ENCODE measurements around the gene CA10. TPM values are rescaled to one million over a fixed set of nuclear protein-coding genes. Genes with fewer than 3 reads are reported as not detected.

The CA10 gene
- total RNA-seq, 2 donors from 2014 or later, result not detected

- no peaks in the 10 kb centered on the region for H3K4me1 Mint-ChIP-seq (ENCODE audit: low read depth in 2 of 2)
- H3K4me3 Mint-ChIP-seq, result no peak overlapping the region
- no peak overlapping the region for H3K27ac Mint-ChIP-seq
- DNase-seq (ENCODE audit: low spot score), result no peak
- H3K27me3 Mint-ChIP-seq, result peaks cover 11% of the 10 kb centered on the region in 2 donors
- H3K36me3 Mint-ChIP-seq, result no peaks in the 10 kb centered on the region
- H3K9me3 Mint-ChIP-seq, result no peaks in the 10 kb centered on the region
- no peak for ATAC-seq
Measured at GRCh38 chr17:51817117-51817516, 341.4 kb downstream of the CA10 start.

DNA sequence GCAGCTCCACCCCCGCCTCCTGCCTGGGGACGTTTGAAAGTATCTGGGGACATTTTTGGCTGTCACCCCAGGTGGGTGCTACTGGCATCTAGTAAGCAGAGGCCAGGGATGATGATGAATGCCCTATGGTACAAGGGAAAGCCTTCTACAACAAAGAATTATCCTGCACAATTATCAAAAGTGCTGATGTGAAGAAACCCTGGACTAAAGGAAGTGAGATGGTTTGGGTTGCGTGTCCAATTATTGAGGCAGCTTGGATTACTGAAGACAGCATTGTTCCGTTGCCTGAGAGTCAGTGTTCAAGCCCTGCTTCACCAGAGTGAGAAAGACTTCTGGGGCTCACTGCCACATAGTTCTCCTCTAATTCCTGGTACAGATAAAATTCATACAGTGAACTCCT, 343.4 kb downstream of the CA10 start:
- Mint-ChIP-seq H3K4me3 (no peak overlapping the region), H3K9me3 (no peaks in the 10 kb centered on the region), H3K27me3 (peaks cover 8 to 11% of the 10 kb centered on the region in 2 donors), H3K36me3 (no peaks in the 10 kb centered on the region), H3K4me1 (ENCODE audit: low read depth in 2 of 2) (no peaks in the 10 kb centered on the region), H3K27ac (no peak overlapping the region)
- DNase-seq (ENCODE audit: low spot score) (no peak), ATAC-seq (no peak)

- no peaks in the 10 kb centered on the region for H3K36me3 Mint-ChIP-seq
- no peaks in the 10 kb centered on the region for H3K4me1 Mint-ChIP-seq (ENCODE audit: low read depth in 2 of 2)
- H3K27ac Mint-ChIP-seq, result no peak overlapping the region
- DNase-seq (ENCODE audit: low spot score) (no peak), ATAC-seq (no peak)
- no peaks in the 10 kb centered on the region for H3K9me3 Mint-ChIP-seq
- no peak overlapping the region for H3K4me3 Mint-ChIP-seq
- peaks cover 6 to 16% of the 10 kb centered on the region in 2 donors for H3K27me3 Mint-ChIP-seq
Measured at GRCh38 chr17:51814521-51814920, 344.0 kb downstream of the CA10 start.

DNA sequence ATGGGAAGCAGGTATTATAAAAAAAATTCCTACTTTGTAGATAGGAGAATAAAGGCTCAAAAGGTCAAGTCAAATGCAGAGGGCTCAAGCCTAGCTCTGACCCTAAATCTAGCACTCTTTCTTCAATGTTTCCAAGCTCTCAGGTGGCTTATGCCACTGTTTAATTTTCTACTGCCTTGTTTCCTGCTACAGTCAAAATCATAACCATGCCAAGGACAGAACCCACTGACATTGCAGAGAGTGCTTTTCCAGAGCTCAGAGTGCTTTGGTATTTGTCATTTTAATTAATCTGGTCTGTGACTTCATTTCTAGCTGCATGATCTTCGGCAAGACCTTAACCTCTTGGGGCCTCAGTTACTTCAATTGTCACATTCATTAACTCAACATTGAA, 344.7 kb downstream of the CA10 start:
- peaks cover 8 to 19% of the 10 kb centered on the region in 2 donors for H3K27me3 Mint-ChIP-seq
- no peaks in the 10 kb centered on the region for H3K9me3 Mint-ChIP-seq
- H3K4me3 Mint-ChIP-seq, result no peak overlapping the region
- no peaks in the 10 kb centered on the region for H3K36me3 Mint-ChIP-seq
- DNase-seq (ENCODE audit: low spot score), result no peak
- H3K27ac Mint-ChIP-seq, result no peak overlapping the region
- no peak for ATAC-seq
- H3K4me1 Mint-ChIP-seq (ENCODE audit: low read depth in 2 of 2), result no peaks in the 10 kb centered on the region

- Mint-ChIP-seq H3K27me3 (peaks cover 8 to 19% of the 10 kb centered on the region in 2 donors), H3K9me3 (no peaks in the 10 kb centered on the region), H3K36me3 (no peaks in the 10 kb centered on the region), H3K4me3 (no peak overlapping the region), H3K4me1 (ENCODE audit: low read depth in 2 of 2) (no peaks in the 10 kb centered on the region), H3K27ac (no peak overlapping the region)
- DNase-seq (ENCODE audit: low spot score) (no peak), ATAC-seq (no peak)
Measured at GRCh38 chr17:51813140-51813783, 345.3 kb downstream of the CA10 start.

DNA sequence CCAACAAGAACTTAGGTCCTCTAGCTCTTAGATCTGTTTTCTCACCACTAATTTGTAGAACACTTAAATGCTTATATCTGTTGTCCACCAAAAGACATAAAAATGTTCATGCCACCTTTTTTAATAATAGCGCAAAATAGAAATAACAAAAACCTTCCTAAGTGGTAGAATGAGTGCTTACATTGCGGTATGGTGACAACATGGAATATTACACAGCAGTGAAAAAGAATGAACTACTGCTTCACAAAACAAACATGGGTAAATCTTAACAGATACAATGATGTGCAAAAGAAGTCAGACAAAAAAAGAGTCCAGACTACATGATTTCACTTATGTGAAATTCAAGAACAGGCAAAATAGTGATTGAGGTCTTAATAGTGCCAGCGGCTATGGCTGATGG, 351.1 kb downstream of the CA10 start:
- Mint-ChIP-seq H3K9me3 (no peaks in the 10 kb centered on the region), H3K4me3 (no peak overlapping the region), H3K4me1 (ENCODE audit: low read depth in 2 of 2) (no peaks in the 10 kb centered on the region), H3K36me3 (no peaks in the 10 kb centered on the region), H3K27me3 (peaks cover 6 to 32% of the 10 kb centered on the region in 2 donors), H3K27ac (no peak overlapping the region)
- DNase-seq (ENCODE audit: low spot score) (no peak), ATAC-seq (no peak)

GRCh38 chr17:51805765-51806164, 352.7 kb downstream of the CA10 start:
- no peak for ATAC-seq
- Mint-ChIP-seq H3K36me3 (no peaks in the 10 kb centered on the region), H3K27me3 (peaks cover 8 to 26% of the 10 kb centered on the region in 2 donors), H3K4me3 (no peak overlapping the region), H3K4me1 (ENCODE audit: low read depth in 2 of 2) (no peaks in the 10 kb centered on the region), H3K27ac (no peak overlapping the region), H3K9me3 (no peaks in the 10 kb centered on the region)
- DNase-seq (ENCODE audit: low spot score), result no peak

GRCh38 chr17:51805185-51805584, 353.3 kb downstream of the CA10 start:
- H3K27ac Mint-ChIP-seq, result no peak overlapping the region
- peaks cover 6 to 22% of the 10 kb centered on the region in 2 donors for H3K27me3 Mint-ChIP-seq
- no peaks in the 10 kb centered on the region for H3K4me1 Mint-ChIP-seq (ENCODE audit: low read depth in 2 of 2)
- no peaks in the 10 kb centered on the region for H3K36me3 Mint-ChIP-seq
- ATAC-seq, result no peak
- no peak overlapping the region for H3K4me3 Mint-ChIP-seq
- no peaks in the 10 kb centered on the region for H3K9me3 Mint-ChIP-seq
- DNase-seq (ENCODE audit: low spot score), result no peak

DNA sequence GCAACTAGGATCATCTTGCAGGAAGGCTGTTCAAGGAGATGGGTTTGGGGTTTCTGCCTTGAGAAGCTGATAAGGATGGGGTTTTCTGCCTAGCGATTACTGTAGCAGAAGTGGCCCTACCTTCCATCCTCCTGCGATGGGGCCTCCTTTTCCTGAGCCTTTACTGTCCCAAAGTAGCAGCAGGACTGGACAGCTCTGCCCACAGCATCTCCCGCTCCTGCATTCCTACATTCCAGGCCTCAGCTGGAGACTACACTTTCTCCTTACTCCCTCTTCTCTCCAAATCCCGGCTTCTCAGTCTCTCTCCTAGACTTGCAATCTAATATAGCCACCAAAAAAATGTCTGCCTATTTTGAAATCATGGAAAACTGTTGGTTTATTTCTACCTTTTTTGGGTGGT, 355.4 kb downstream of the CA10 start:
- H3K36me3 Mint-ChIP-seq, result no peaks in the 10 kb centered on the region
- H3K4me1 Mint-ChIP-seq (ENCODE audit: low read depth in 2 of 2), result no peaks in the 10 kb centered on the region
- H3K9me3 Mint-ChIP-seq, result no peaks in the 10 kb centered on the region
- H3K27ac Mint-ChIP-seq, result no peak overlapping the region
- no peak for DNase-seq (ENCODE audit: low spot score)
- H3K27me3 Mint-ChIP-seq, result peaks cover 2 to 16% of the 10 kb centered on the region in 2 donors
- no peak overlapping the region for H3K4me3 Mint-ChIP-seq
- no peak for ATAC-seq

- no peaks in the 10 kb centered on the region for H3K9me3 Mint-ChIP-seq
- no peak for ATAC-seq
- no peak overlapping the region for H3K27ac Mint-ChIP-seq
- no peaks in the 10 kb centered on the region for H3K36me3 Mint-ChIP-seq
- DNase-seq (ENCODE audit: low spot score), result no peak
- H3K27me3 Mint-ChIP-seq, result peaks cover 5 to 19% of the 10 kb centered on the region in 2 donors
- H3K4me3 Mint-ChIP-seq, result no peak overlapping the region
- H3K4me1 Mint-ChIP-seq (ENCODE audit: low read depth in 2 of 2), result no peaks in the 10 kb centered on the region
Measured at GRCh38 chr17:51802544-51802943, 356.0 kb downstream of the CA10 start.

- Mint-ChIP-seq H3K36me3 (no peaks in the 10 kb centered on the region), H3K4me1 (ENCODE audit: low read depth in 2 of 2) (no peaks in the 10 kb centered on the region), H3K27ac (no peak overlapping the region), H3K9me3 (no peaks in the 10 kb centered on the region), H3K4me3 (no peak overlapping the region), H3K27me3 (peaks cover 7 to 19% of the 10 kb centered on the region in 2 donors)
- ATAC-seq (no peak), DNase-seq (ENCODE audit: low spot score) (no peak)
Measured at GRCh38 chr17:51801626-51802025, 356.9 kb downstream of the CA10 start.

DNA sequence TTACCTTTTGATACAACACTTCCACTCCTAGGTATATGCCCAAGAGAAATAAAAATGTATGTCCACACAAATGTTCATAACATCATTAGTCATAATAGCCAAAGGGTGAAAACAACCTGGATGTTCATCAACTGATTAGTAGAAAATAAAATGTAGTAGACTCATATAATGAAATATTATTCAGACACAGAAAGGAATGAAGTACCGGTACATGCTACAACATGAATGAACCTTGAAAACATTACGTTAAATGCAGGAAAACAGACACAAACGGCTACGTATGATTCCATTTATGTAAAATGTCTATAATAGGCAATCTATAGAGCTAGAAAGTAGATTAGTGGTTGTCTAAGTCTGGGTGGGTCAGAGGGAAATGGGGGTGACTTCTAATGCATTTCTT, 358.5 kb downstream of the CA10 start:
- Mint-ChIP-seq H3K4me1 (ENCODE audit: low read depth in 2 of 2) (no peaks in the 10 kb centered on the region), H3K27me3 (peaks cover 11 to 16% of the 10 kb centered on the region in 2 donors), H3K9me3 (no peaks in the 10 kb centered on the region), H3K27ac (no peak overlapping the region), H3K4me3 (no peak overlapping the region), H3K36me3 (no peaks in the 10 kb centered on the region)
- ATAC-seq (no peak), DNase-seq (ENCODE audit: low spot score) (no peak)

DNA sequence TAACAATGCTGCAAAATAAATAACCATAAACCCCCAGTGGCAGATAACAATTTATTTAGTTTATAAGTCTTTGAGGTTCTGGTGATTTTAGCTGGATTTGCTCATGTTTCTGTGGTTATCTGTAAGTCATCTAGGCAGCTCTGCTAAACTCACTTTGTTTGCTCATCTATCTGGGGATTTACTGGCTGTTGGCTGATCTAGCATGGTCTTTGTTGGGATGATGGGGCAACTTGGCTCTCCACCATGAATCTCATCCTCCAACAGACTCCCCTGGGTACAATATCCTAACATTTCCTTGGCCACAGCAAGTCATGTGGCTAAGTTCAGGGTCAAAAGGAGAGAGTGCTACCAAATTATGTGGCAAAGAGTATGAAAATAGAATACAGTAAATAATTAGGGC, 359.3 kb downstream of the CA10 start:
- no peak for DNase-seq (ENCODE audit: low spot score)
- no peaks in the 10 kb centered on the region for H3K9me3 Mint-ChIP-seq
- H3K27ac Mint-ChIP-seq, result no peak overlapping the region
- H3K4me3 Mint-ChIP-seq, result no peak overlapping the region
- no peaks in the 10 kb centered on the region for H3K4me1 Mint-ChIP-seq (ENCODE audit: low read depth in 2 of 2)
- H3K27me3 Mint-ChIP-seq, result peaks cover 11 to 15% of the 10 kb centered on the region in 2 donors
- no peak for ATAC-seq
- H3K36me3 Mint-ChIP-seq, result no peaks in the 10 kb centered on the region

GRCh38 chr17:51797150-51797549, 361.4 kb downstream of the CA10 start:
- Mint-ChIP-seq H3K27ac (no peak overlapping the region), H3K27me3 (peaks cover 13 to 23% of the 10 kb centered on the region in 2 donors)
- DNase-seq (ENCODE audit: low spot score), result no peak

GRCh38 chr17:51796026-51796425, 362.5 kb downstream of the CA10 start:
- Mint-ChIP-seq H3K9me3 (no peaks in the 10 kb centered on the region), H3K27ac (no peak overlapping the region)

More at GRCh38 chr17:51797150-51797549, 361.4 kb downstream of the CA10 start:
- no peak overlapping the region for H3K4me3 Mint-ChIP-seq
- H3K36me3 Mint-ChIP-seq, result no peaks in the 10 kb centered on the region
- ATAC-seq, result no peak
- H3K4me1 Mint-ChIP-seq (ENCODE audit: low read depth in 2 of 2), result no peaks in the 10 kb centered on the region
- no peaks in the 10 kb centered on the region for H3K9me3 Mint-ChIP-seq

More at GRCh38 chr17:51796026-51796425, 362.5 kb downstream of the CA10 start:
- no peak for DNase-seq (ENCODE audit: low spot score)
- H3K27me3 Mint-ChIP-seq, result peaks cover 11 to 23% of the 10 kb centered on the region in 2 donors
- H3K36me3 Mint-ChIP-seq, result no peaks in the 10 kb centered on the region
- no peak for ATAC-seq
- H3K4me3 Mint-ChIP-seq, result no peak overlapping the region
- no peaks in the 10 kb centered on the region for H3K4me1 Mint-ChIP-seq (ENCODE audit: low read depth in 2 of 2)

Measured in natural killer cell treated with Interleukin-12 subunit alpha and Interleukin-12 subunit beta and Interleukin-15 and Interleukin-18, amount 100 ng/mL, for 72 hours (primary cell).